ENCODE measurements around the gene WWOX.

DNA sequence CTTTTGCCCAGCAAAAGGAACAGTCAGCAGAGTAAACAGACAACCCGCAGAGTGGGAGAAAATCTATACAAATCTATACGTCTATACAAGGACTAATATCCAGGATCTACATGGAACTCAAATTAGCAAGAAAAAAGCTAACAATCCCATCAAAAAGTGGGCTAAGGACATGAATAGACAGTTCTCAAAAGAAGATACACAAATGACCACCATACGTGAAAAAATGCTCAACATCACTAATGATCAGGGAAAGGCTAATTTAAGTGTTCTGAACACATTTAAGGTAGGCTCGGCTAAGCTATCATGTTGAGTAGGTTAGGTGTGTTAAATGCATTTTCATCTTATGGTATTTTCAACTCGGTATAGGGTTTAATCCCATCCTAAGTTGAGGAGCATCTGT lies 598.0 kb downstream of the WWOX start:
- TF ChIP-seq, protein P1, sequence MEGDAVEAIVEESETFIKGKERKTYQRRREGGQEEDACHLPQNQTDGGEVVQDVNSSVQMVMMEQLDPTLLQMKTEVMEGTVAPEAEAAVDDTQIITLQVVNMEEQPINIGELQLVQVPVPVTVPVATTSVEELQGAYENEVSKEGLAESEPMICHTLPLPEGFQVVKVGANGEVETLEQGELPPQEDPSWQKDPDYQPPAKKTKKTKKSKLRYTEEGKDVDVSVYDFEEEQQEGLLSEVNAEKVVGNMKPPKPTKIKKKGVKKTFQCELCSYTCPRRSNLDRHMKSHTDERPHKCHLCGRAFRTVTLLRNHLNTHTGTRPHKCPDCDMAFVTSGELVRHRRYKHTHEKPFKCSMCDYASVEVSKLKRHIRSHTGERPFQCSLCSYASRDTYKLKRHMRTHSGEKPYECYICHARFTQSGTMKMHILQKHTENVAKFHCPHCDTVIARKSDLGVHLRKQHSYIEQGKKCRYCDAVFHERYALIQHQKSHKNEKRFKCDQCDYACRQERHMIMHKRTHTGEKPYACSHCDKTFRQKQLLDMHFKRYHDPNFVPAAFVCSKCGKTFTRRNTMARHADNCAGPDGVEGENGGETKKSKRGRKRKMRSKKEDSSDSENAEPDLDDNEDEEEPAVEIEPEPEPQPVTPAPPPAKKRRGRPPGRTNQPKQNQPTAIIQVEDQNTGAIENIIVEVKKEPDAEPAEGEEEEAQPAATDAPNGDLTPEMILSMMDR (IDR thresholded peaks at IDR 0.05), result no peak
- no peak for TF ChIP-seq POLR2A (IDR thresholded peaks at IDR 0.05)
- TF ChIP-seq POLR2AphosphoS5 (IDR thresholded peaks at IDR 0.05), result no peak
- TF ChIP-seq EP300 (IDR thresholded peaks at IDR 0.05), result no peak

Data from gastroesophageal sphincter (tissue), 3 donors.